Common myeloid progenitor, CD34-positive (primary cell): ENCODE results near the gene DBF4.
"Not testable (repeated sequence)": the region's sequence is repeated elsewhere in the genome, so short reads cannot be mapped to it uniquely, and the experiment has no call there.

Experiments used
- CTCF ChIA-PET: fragments of 350-600 bp; sonication (Branson Sonifier 250); formaldehyde crosslinking; loops from one replicate; lab custom pipeline; 2021; ENCODE audit warnings: antibody characterized with exemption; lab: Charles Lee
- POLR2A ChIA-PET: fragments of 350-600 bp; sonication (Branson Sonifier 250); formaldehyde crosslinking; loops from one replicate; lab custom pipeline; 2021; ENCODE audit warnings: antibody characterized with exemption; lab: Charles Lee
- DNase-seq, 3 donors: peaks; one replicate each; pipeline versions ENCODE4 v3.0.0 to v3.0.0-alpha.2; 2013
- H3K27ac ChIP-seq, 2 experiments: 1 replicate in 1 of 2; 2 replicates in 1 of 2; pipeline ENCODE4 v1.7.0; 2013; ENCODE audit warnings: inconsistent platforms in 2 of 2, low read length in 2 of 2, mild to moderate bottlenecking in 2 of 2, low read depth in 1 of 2, moderate library complexity in 1 of 2; ENCODE audit not compliant: severe bottlenecking in 2 of 2, insufficient read depth in 1 of 2, poor library complexity in 1 of 2
- H3K27me3 ChIP-seq, 5 experiments: replicated peaks in 2 of 5; 1 replicate in 3 of 5; 2 replicates in 2 of 5; pipeline versions ENCODE4 v1.6.1 to v1.7.0; 2013; ENCODE audit warnings: low read length in 4 of 5, mild to moderate bottlenecking in 2 of 5, moderate library complexity in 2 of 5, inconsistent platforms in 1 of 5; ENCODE audit not compliant: insufficient read depth in 5 of 5, control insufficient read depth in 4 of 5
- H3K36me3 ChIP-seq, 4 experiments: 1 replicate in 2 of 4; 2 replicates in 2 of 4; pipeline versions ENCODE4 v1.6.1 to v1.7.0; 2013; ENCODE audit warnings: low read length in 3 of 4, control low read depth in 1 of 4, mild to moderate bottlenecking in 1 of 4; ENCODE audit not compliant: control insufficient read depth in 4 of 4, insufficient read depth in 4 of 4
- H3K4me1 ChIP-seq, 4 experiments: 1 replicate in 3 of 4; 2 replicates in 1 of 4; pipeline versions ENCODE4 v1.6.1 to v1.7.1; 2013; ENCODE audit warnings: low read length in 3 of 4, mild to moderate bottlenecking in 3 of 4, control low read depth in 1 of 4, inconsistent platforms in 1 of 4, moderate library complexity in 1 of 4; ENCODE audit not compliant: control insufficient read depth in 4 of 4, insufficient read depth in 4 of 4; ENCODE audit errors: control extremely low read depth in 1 of 4
- H3K4me3 ChIP-seq, 7 experiments: 1 replicate in 4 of 7; 2 replicates in 3 of 7; pipeline versions ENCODE4 v1.5.1 to v1.7.0; 2013; ENCODE audit warnings: mild to moderate bottlenecking in 7 of 7, low read length in 6 of 7, moderate library complexity in 6 of 7, inconsistent platforms in 2 of 7, low read depth in 2 of 7, control low read depth in 1 of 7; ENCODE audit not compliant: insufficient read depth in 4 of 7, control insufficient read depth in 1 of 7; ENCODE audit errors: extremely low read depth in 1 of 7
- H3K9me3 ChIP-seq, 5 experiments: 1 replicate in 4 of 5; 2 replicates in 1 of 5; pipeline versions ENCODE4 v1.6.1 to v1.7.1; 2013; ENCODE audit warnings: low read length in 4 of 5, mild to moderate bottlenecking in 2 of 5, inconsistent platforms in 1 of 5, low read depth in 1 of 5, moderate library complexity in 1 of 5; ENCODE audit not compliant: control insufficient read depth in 4 of 5, insufficient read depth in 2 of 5; ENCODE audit errors: control extremely low read depth in 1 of 5
- WGBS: methylation state at CpG from one replicate; pipeline ENCODE4 v1.1.5; 2013; ENCODE audit not compliant: insufficient coverage; 5-methylcytosine and 5-hydroxymethylcytosine counted together

DBF4 gene

GRCh38 chr7:87907136-87907906, 31.0 kb downstream of the DBF4 start:
- POLR2A ChIA-PET, H3K27ac ChIP-seq, H3K4me1 ChIP-seq, H3K9me3 ChIP-seq, H3K27me3 ChIP-seq, DNase-seq, CTCF ChIA-PET, H3K4me3 ChIP-seq: not testable (repeated sequence)
- H3K36me3 ChIP-seq = peaks cover 7 to 23% (median 12%) of the 10 kb centered on the region in 4 experiments
- no CpG with 5 or more reads among the region's 3 CpGs for WGBS

- CTCF ChIA-PET, H3K9me3 ChIP-seq, POLR2A ChIA-PET, DNase-seq, H3K4me1 ChIP-seq, H3K27ac ChIP-seq, H3K27me3 ChIP-seq, H3K4me3 ChIP-seq: not testable (repeated sequence)
- peaks cover 7 to 16% (median 9%) of the 10 kb centered on the region in 4 experiments for H3K36me3 ChIP-seq
- WGBS = 98% methylated on average over 4 of the region's 4 CpGs
These were observed 32.5 kb downstream of the DBF4 start for GRCh38 chr7:87908814-87909213.

GRCh38 chr7:87912121-87912520, 35.8 kb downstream of the DBF4 start:
- ChIA-PET POLR2A (no interaction called here), CTCF (interaction anchor here (1.0 kb wide), 1 partner anchor 33 kb away, joined by 3 read pairs; no protein-coding TSS in a partner anchor)
- Histone ChIP-seq H3K4me3 (no peak overlapping the region), H3K36me3 (peaks cover 0 to 2% (median 2%) of the 10 kb centered on the region in 4 experiments), H3K27me3 (no peaks in the 10 kb centered on the region), H3K4me1 (no peaks in the 10 kb centered on the region), H3K27ac (no peak overlapping the region), H3K9me3 (no peaks in the 10 kb centered on the region)
- WGBS = 100% methylated on average over 2 of the region's 4 CpGs
- no peak for DNase-seq

- POLR2A ChIA-PET = interaction anchor here (0.5 kb wide), 1 partner anchor 502 kb away, joined by 3 read pairs; no protein-coding TSS in a partner anchor
- H3K27ac ChIP-seq = no peak overlapping the region
- no peak for DNase-seq
- H3K27me3 ChIP-seq = no peaks in the 10 kb centered on the region
- H3K4me3 ChIP-seq = no peak overlapping the region
- no peaks in the 10 kb centered on the region for H3K9me3 ChIP-seq
- WGBS = 88% methylated on average over 1 of the region's 1 CpG
- no peaks in the 10 kb centered on the region for H3K4me1 ChIP-seq
- CTCF ChIA-PET = no interaction called here
- no peaks in the 10 kb centered on the region for H3K36me3 ChIP-seq
These were observed 42.4 kb downstream of the DBF4 start for GRCh38 chr7:87918740-87919139.

DNA sequence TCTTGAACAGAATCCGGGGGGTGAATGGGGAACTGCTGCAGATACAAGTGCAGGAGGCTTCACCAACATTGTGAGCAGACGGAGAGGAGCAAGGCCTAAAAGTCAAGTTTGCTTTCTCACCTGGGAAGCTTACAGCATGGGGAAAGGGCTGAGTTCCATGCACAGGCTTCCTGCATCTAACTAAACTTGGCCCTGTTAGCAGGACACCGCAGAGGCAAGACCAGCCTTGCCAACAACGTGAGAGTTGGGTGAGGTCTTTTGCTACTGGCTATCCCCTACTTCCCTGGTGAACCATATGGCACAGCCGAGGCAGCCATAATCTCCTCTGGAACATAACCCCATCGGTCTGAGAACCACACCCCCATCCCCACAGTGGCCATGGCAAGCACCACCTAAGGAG, 43.6 kb downstream of the DBF4 start:
- Histone ChIP-seq H3K4me3 (no peak overlapping the region), H3K27ac (no peak overlapping the region), H3K9me3 (no peaks in the 10 kb centered on the region), H3K4me1 (no peaks in the 10 kb centered on the region), H3K27me3 (no peaks in the 10 kb centered on the region), H3K36me3 (no peaks in the 10 kb centered on the region)
- POLR2A ChIA-PET = no interaction called here
- CTCF ChIA-PET = interaction anchor here (0.7 to 2.0 kb wide), 2 partner anchors 9 to 122 kb away, joined by 3 to 6 read pairs; no protein-coding TSS in a partner anchor
- DNase-seq = no peak
- WGBS = 99% methylated on average over 6 of the region's 6 CpGs

DNA sequence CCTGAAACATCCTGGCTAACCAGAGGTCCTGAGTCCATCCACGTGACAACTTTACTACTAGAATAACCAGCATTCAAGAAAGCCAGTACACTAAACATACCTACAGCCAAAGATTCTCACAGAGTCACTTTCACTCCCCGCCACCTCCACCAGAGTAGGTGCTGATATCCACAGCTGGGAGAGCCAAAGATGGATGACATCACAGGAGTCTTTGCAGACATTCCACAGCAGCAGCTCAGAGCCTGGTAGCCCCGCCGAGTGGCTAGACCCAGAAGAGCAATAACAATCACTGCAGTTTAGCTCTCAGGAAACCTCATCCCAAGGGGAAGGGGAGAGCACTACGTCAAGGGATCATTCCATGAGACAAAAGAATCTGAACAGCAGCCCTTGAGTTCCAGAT, 44.3 kb downstream of the DBF4 start:
- Histone ChIP-seq H3K4me3 (no peak overlapping the region), H3K9me3 (no peaks in the 10 kb centered on the region), H3K4me1 (no peaks in the 10 kb centered on the region), H3K27ac (no peak overlapping the region), H3K36me3 (no peaks in the 10 kb centered on the region), H3K27me3 (no peaks in the 10 kb centered on the region)
- ChIA-PET CTCF (interaction anchor here (0.7 to 2.0 kb wide), 2 partner anchors 10 to 122 kb away, joined by 3 to 6 read pairs; no protein-coding TSS in a partner anchor), POLR2A (no interaction called here)
- 100% methylated on average over 3 of the region's 5 CpGs for WGBS
- DNase-seq = no peak

- H3K4me3 ChIP-seq, H3K27ac ChIP-seq, H3K36me3 ChIP-seq, POLR2A ChIA-PET, H3K9me3 ChIP-seq, H3K27me3 ChIP-seq, H3K4me1 ChIP-seq, DNase-seq: not testable (repeated sequence)
- 92% methylated on average over 6 of the region's 8 CpGs for WGBS
- CTCF ChIA-PET = interaction anchor here (1.6 kb wide), 1 partner anchor 12 kb away, joined by 3 read pairs; no protein-coding TSS in a partner anchor
These were observed 46.6 kb downstream of the DBF4 start for GRCh38 chr7:87922759-87923395.
